GM12865 (cell line): Measurements from ENCODE around the gene ASL.

Experiments
- DNase-seq: peaks from one replicate; pipeline ENCODE4 v3.0.0; 2010; ENCODE audit warnings: low read depth
- H3K4me3 ChIP-seq: 2 replicates; pipeline ENCODE4 v1.5.1; 2011; ENCODE audit warnings: mild to moderate bottlenecking, low read depth, low read length, control low read depth
- CTCF ChIP-seq: IDR thresholded peaks from 2 replicates; pipeline ENCODE4 v1.5.1; 2011; ENCODE audit warnings: low read length, control low read depth, low read depth, inconsistent platforms; ENCODE audit not compliant: insufficient read depth; ENCODE audit errors: missing control alignments

ASL gene

GRCh38 chr7:66138994-66139752 lies 63.6 kb downstream of the ASL start:
- H3K4me3 ChIP-seq: no peak overlapping the region
- no peak for DNase-seq
- TF ChIP-seq CTCF: no peak

- DNase-seq: no peak
- TF ChIP-seq CTCF: no peak
- H3K4me3 ChIP-seq: no peak overlapping the region
Observed at GRCh38 chr7:66140924-66141323, 65.3 kb downstream of the ASL start.

DNA sequence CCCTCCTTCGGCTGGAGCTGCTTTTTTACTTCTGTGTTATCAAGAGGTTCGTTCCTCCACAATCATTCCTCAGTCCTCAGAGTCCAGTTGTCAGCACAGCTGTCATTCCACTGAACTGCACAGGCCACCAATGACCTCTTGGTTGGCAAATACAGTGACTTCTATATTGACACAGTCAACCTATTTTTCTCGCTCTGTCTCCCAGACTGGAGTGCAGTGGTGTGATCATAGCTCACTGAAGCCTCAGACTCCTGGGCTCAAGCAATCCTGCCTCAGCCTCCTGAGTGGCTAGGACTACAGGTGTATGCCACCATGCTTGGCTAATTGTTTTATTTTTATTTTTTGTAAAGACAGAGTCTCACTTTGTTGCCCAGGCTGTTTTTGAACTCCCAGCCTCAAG lies 66.7 kb downstream of the ASL start:
- no peak for TF ChIP-seq CTCF
- H3K4me3 ChIP-seq: no peak overlapping the region
- DNase-seq: no peak

DNA sequence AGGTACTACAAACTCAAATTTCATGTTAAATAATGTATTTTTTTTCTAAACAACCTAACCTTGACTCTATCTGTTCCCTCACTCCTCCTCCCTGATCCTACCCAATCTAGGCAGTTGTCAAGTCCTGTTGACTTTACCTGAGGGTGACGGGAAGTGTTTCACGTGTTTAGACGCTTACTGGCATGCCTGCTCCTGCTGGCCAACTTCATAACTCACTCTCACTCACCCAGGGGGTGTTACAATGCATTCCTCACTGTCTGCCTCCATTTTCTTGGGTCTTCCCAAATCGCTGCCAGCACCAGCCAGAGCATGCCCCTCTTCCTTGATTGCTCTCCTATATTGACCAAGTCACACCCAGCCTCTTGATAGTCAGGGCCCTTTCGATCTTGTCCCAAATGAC lies 67.4 kb downstream of the ASL start:
- no peak overlapping the region for H3K4me3 ChIP-seq
- TF ChIP-seq CTCF: no peak
- no peak for DNase-seq
